Transverse colon (tissue), 4 donors: ENCODE data around the gene ZNF496.

ENCODE experiments used
- CTCF ChIP-seq, 5 experiments: fragments of 200-600 bp in 3 of 5; fragments of 450-650 bp in 2 of 5; sonication (generic) in 3 of 5; IDR thresholded peaks; 1 replicate in 2 of 5; 2 replicates in 3 of 5; pipeline ENCODE4 v1.5.1; 2016 to 2017; ENCODE audit warnings: antibody characterized with exemption in 5 of 5, inconsistent platforms in 3 of 5, mild to moderate bottlenecking in 2 of 5, moderate library complexity in 1 of 5
- POLR2AphosphoS5 ChIP-seq, 3 donors: sonication (generic); formaldehyde crosslinking; IDR thresholded peaks; one replicate each; pipeline ENCODE4 v1.6.1; 2016; ENCODE audit warnings: antibody characterized with exemption in 3 of 3

GRCh38 chr1:247360991-247361731 lies 29.5 kb upstream of the ZNF496 start:
- TF ChIP-seq POLR2AphosphoS5 (IDR thresholded peaks at IDR 0.05) (no peak), CTCF (IDR thresholded peaks at IDR 0.05) (no peak)
